CD4-positive, alpha-beta T cell treated with Interferon gamma for 1 hour (primary cell): ENCODE results near the gene TSTD2.
A peak's percentile ranks its signal among the peaks of the same experiment; 100 is the strongest.
"Not testable (repeated sequence)": the region's sequence is repeated elsewhere in the genome, so short reads cannot be mapped to it uniquely, and the experiment has no call there.

Source experiments
- DNase-seq: peaks from one replicate; pipeline ENCODE4 v3.0.0-alpha.2; 2020

The TSTD2 gene

GRCh38 chr9:97581590-97581989, 51.6 kb downstream of the TSTD2 start:
- not testable (repeated sequence) for DNase-seq

DNA sequence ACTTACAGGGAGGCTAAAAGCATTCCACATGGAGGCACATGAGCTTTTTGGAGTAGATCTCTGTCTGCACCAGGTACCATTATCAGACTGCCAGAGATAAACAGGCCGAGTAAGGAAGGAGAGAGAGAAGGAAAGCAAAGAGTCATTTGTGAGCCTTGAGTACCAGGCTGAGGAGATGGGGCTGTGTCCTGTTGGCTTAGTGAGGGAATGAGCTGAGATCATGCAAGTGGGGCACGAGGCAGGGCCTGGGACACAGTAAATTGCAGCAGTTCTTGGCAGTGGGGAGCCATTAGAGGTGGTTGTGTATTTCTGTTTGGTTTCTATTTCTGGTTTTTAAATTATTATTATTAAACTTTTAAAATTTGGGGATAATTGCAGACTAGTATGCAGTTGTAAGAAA, 53.3 kb downstream of the TSTD2 start:
- DNase-seq = no peak

GRCh38 chr9:97578846-97579245, 54.3 kb downstream of the TSTD2 start:
- DNase-seq = no peak

DNA sequence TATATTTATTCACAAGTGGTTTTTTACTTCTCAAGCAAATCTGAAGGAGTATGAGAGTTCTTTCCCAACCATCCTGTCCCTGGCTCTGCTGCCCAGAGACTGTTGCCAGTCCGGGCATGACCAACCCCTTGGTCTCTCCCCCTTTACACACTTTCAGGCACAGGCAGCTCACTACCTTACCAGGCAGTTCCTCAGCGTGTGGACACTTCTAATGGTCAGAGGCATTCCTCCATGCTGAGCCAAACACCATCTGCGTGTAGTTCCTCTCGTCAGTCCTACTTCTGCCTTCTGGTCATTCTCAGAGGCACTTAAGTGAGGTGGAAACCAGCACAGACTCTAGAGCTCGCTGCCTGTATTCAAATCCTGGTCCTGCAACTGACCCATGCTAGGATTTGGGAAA, 56.1 kb downstream of the TSTD2 start:
- no peak for DNase-seq

- DNase-seq = no peak
Measured at GRCh38 chr9:97575673-97576200, 57.4 kb downstream of the TSTD2 start.

- DNase-seq = peak; percentile 42
Measured at GRCh38 chr9:97574921-97575672, 58.1 kb downstream of the TSTD2 start.

DNA sequence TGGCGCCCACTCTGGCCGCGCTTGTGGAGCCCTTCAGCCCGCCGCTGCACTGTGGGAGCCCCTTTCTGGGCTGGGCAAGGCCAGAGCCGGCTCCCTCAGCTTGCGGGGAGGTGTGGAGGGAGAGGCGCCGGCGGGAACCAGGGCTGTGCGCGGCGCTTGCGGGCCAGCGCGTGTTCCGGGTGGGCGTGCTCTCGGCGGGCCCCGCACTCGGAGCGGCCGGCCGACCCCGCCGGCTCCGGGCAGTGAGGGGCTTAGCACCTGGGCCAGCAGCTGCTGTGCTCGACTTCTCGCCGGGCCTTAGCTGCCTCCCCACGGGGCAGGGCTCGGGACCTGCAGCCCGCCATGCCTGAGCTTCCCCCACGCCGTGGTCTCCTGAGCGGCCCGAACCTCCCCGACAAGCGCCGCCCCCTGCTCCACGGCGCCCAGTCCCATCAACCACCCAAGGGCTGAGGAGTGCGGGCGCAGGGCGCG, 59.0 kb downstream of the TSTD2 start:
- not testable (repeated sequence) for DNase-seq

GRCh38 chr9:97573482-97574073, 59.6 kb downstream of the TSTD2 start:
- no peak for DNase-seq

DNA sequence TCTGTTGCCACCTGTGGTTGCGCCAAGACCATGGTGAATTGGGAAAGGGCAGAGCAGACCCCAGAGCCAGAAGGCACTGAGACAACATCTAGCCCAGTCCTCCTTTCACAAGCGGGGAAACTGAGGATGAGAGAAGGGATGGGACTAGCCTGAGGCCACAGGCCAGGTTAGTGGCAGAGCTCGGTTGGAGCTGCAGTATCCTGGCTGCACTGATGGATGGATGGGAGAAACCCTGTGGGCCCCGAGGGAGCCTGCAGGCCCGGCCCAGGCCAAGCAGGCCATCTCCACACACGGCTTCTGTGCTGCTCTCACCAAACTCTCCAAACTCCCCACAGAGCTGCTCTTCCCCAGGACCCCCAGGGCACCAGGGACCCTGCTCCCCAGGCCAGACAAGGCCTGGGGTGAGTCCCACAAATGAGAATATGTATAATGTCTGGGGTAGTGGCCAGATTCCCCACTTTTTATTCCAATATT, 60.2 kb downstream of the TSTD2 start:
- DNase-seq = no peak

- DNase-seq = no peak
Measured at GRCh38 chr9:97572196-97572891, 60.8 kb downstream of the TSTD2 start.

- no peak for DNase-seq
Measured at GRCh38 chr9:97571664-97572063, 61.5 kb downstream of the TSTD2 start.

- DNase-seq = no peak
Measured at GRCh38 chr9:97570899-97571298, 62.3 kb downstream of the TSTD2 start.

DNA sequence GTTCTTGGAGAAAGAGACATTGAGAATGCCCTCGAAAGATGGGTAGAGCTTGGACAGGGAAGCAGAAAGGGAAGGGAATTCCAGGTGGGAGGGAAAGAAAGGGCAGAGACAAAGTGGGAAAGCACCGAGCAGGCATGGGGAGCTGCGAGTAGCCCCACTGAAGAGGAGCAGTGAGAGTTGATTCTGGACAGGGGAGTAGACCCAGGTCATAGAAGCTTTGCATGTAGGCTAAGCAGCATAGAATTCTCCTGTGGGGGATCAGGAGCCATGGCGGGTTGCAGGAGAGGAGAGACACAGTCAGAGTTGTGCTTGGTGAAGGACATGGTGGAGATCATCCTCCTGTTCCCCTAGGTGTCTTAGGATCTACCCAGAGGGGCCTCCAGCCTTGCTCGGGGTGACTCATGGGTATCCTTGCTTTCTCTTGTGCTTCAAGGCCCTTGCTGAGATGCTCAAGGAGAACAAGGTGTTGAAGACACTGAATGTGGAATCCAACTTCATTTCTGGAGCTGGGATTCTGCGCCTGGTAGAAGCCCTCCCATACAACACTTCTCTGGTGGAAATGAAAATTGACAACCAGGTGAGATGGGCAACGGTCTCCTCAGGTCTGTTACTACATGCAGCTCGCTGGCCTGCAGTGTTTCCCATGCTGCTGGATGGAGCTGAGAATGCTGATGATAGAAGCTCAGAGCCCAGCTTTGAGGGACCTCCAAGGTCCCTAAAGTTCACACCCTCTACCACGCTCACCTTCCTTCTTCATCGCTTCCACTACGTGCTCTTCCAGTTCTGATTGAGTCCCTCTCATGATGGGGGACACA, 64.5 kb downstream of the TSTD2 start:
- no peak for DNase-seq

GRCh38 chr9:97567894-97568202, 65.3 kb downstream of the TSTD2 start:
- no peak for DNase-seq

DNA sequence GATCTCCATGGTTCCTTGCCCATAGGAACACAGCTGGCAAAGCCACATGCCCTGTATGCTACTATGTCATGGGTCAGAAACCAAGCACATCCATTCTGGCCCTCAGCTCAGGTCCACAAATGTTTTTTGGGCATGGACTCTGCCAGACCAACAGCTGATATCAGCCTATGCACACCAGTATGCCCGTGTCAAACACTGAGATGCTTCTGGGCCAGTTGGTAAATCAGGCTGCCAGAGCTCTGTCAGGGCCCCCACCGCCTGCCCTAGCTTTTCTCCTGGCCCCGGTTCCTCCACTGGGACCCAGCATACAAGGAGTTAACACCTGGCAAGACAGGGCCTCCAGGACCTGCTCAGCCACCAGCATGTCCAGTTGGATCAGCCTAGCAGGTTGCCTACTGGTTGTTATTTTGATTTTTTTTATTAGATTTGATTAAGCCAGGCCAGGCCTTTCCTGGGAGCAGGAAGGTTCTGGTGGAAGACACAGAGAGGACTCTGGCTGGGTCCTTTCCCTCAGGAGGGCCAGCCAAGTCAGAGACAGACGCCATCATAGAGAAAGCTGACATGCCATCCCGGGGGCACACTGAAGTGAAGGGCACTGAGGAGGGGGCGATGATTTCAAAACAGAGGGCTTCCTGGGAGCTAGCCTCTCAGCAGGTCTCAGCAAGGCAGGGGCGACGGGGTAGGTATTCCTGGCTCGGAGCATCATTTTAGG, 65.8 kb downstream of the TSTD2 start:
- DNase-seq = no peak

DNA sequence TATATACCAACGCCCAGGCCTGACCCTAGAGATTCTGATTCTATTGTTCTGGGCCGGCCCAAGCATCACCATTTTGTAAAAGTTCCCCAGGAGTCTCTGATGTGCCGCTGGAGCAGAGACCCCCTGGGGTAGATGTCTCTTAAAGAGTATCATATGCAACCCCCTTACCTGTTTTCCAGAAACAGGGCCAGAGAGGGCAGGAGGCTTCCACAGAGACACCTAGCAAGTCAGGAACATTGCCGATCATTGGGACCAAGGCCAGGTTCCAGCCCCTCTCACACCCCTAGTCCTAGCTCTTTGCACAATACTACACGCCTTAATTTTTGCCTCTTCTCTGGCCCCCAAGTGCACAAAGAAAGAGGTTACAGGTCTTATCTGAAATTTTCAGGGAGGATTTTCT, 67.9 kb downstream of the TSTD2 start:
- DNase-seq = no peak

DNA sequence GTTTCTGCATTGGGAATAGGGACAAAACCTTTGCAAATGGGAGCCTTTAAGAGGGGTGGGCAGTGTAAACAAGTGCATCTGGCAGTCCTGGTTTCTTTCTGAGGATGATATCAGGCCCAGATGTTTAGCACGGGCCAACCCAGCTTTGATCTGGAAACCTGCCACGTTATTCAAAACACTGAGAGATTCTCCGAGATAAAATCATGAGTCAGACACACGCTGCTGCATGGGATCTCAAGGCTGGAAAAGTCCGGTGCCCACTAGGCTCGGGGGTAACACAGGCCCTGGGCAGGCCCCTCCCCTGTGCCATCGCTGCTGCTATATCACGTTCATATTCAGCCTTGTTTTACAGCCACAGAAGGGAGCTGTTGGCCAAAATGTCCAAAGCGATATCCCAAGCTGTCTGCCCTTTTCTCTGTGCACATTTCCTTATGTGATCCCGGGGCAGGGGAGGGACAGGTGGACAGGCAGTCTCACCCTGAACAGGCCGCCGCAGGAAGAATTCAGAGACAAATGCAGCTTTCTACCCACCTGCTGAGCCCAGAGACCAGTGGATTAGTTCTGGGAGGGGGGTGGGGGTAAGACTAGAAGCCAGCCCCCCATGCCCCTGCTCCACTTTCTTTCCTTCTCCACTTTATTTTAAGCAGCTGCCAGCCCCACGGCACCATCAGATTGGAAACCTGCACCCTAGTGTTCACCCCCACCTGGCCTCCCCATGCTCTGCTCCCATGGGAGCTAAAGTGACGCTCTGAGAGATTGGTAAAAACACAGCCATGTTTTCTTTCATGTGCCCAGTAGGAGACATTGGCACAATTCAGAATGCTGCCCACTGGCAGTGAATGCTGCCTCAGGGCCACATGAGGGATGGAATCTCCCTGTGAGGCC, 68.6 kb downstream of the TSTD2 start:
- no peak for DNase-seq

DNA sequence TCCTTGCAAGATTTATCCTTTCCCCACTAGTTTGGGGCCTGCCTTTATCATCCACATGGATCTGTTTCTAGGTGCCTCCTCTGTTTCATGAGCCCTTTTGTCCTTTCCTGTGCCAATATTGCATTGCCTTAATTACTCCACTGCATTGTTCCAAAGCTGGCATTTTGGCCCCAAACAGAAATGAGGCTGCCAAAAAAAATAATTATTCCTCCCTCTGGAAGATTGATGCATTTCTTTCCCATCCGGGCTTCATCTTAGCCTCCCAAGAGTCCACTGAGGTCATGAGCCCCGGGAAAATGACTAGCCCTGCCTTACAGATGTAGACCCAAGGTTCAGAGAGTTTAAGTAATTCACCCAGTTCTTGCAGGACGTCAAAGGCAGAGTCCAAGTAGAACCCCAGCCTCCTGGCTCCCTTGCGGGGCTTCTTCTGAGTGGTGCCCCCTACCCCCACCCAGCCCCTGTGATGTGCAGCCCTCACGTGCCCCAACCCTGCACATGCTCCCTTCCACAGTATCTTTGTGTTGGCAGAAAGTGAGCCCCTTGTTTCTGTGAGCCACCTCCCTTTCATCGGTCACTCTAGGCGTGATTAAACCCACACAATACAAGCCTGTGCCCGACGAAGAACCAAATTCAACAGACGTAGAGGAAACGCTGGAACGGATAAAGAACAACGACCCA, 69.6 kb downstream of the TSTD2 start:
- no peak for DNase-seq

- no peak for DNase-seq
Measured at GRCh38 chr9:97562542-97562941, 70.6 kb downstream of the TSTD2 start.

GRCh38 chr9:97561501-97561900, 71.7 kb downstream of the TSTD2 start:
- DNase-seq = no peak

- no peak for DNase-seq
Measured at GRCh38 chr9:97560851-97561250, 72.3 kb downstream of the TSTD2 start.
